MM.1S (cell line): ENCODE measurements around the gene CYBRD1.

Source experiments
- CTCF ChIP-seq: fragments of 300-600 bp; sonication (generic); IDR thresholded peaks from 2 replicates; pipeline ENCODE4 v1.5.1; 2016; ENCODE audit warnings: antibody characterized with exemption, low read length, mixed read lengths
- EZH2phosphoT487 ChIP-seq: fragments of 300-600 bp; sonication (generic); IDR thresholded peaks from 2 replicates; pipeline ENCODE4 v1.6.1; 2018; ENCODE audit warnings: antibody characterized with exemption, low read length

- TF ChIP-seq CTCF = no peak
- no peak for TF ChIP-seq EZH2phosphoT487
Observed at GRCh38 chr2:171491292-171491691, 31.0 kb upstream of the CYBRD1 start.
